HCT116 (cell line): ENCODE data around the gene SAMMSON. TPM values are rescaled to one million over a fixed set of nuclear protein-coding genes. Genes with fewer than 3 reads are reported as not detected.

Experiments
- ATAC-seq: fragments of 200-7000 bp; cut with Tn5 transposase; 2 replicates; pipeline ENCODE4 v1.9.1; 2020; ENCODE audit warnings: mild to moderate bottlenecking, moderate library complexity
- BruUV-seq: library from RNA; stranded (reverse); fragments of 400-500 nt; replicated peaks from 2 replicates; lab custom pipeline; 2021; lab: Mats Ljungman, UMichigan
- CTCF ChIA-PET: fragments of 300-600 bp; sonication (Branson Sonifier 250); formaldehyde crosslinking; loops from one replicate; lab custom pipeline; 2021; ENCODE audit warnings: antibody characterized with exemption; lab: Charles Lee
- POLR2A ChIA-PET: fragments of 300-600, 350-600 bp; sonication (Branson Sonifier 250); formaldehyde crosslinking; loops from one replicate; lab custom pipeline; 2021; ENCODE audit warnings: antibody characterized with exemption; lab: Charles Lee
- RAD21 ChIA-PET, 2 experiments: fragments of 300-600 bp; sonication (Branson Sonifier 250); formaldehyde crosslinking; loops; one replicate each; lab custom pipeline; 2023; ENCODE audit warnings: low total read pairs in 2 of 2; ENCODE audit not compliant: uncharacterized antibody in 2 of 2, unreplicated experiment in 2 of 2, low non-redundant PET in 1 of 2; lab: Charles Lee
- DNase-seq: peaks from one replicate; pipeline ENCODE4 v3.0.0-alpha.2; 2010; ENCODE audit warnings: low read depth, low spot score
- H2AFZ ChIP-seq: fragments of 200-600 bp; shearing (Covaris generic), sonication (generic); 2 replicates; pipeline ENCODE4 v1.6.1; 2017; ENCODE audit warnings: low read depth, mixed run types, mixed read lengths, antibody characterized with exemption, low read length; ENCODE audit not compliant: poor library complexity, severe bottlenecking
- H3K27ac ChIP-seq: 2 replicates; pipeline ENCODE4 v1.5.1; 2012; ENCODE audit warnings: low read depth, low read length
- H3K27me3 ChIP-seq: fragments of 200-600 bp; sonication (generic); 2 replicates; pipeline ENCODE4 v1.6.1; 2016; ENCODE audit warnings: mixed run types, low read length, mixed read lengths; ENCODE audit not compliant: insufficient read depth
- H3K36me3 ChIP-seq, 2 experiments: fragments of 200-500 bp in 1 of 2; fragments of 200-600 bp in 1 of 2; sonication (Bioruptor generic) in 1 of 2; sonication (generic) in 1 of 2; 2 replicates each; pipeline versions ENCODE4 v1.5.1 to v1.6.1; 2014 to 2016; ENCODE audit warnings: low read length in 2 of 2, inconsistent platforms in 1 of 2, mixed read lengths in 1 of 2, mixed run types in 1 of 2; ENCODE audit not compliant: insufficient read depth in 2 of 2, control insufficient read depth in 1 of 2
- H3K4me1 ChIP-seq, 2 experiments: fragments of 200-600 bp in 1 of 2; sonication (generic) in 1 of 2; 2 replicates each; pipeline versions ENCODE4 v1.5.1 to v1.6.1; 2012 to 2017; ENCODE audit warnings: low read length in 2 of 2, inconsistent platforms in 1 of 2, mild to moderate bottlenecking in 1 of 2, mixed read lengths in 1 of 2, mixed run types in 1 of 2, moderate library complexity in 1 of 2; ENCODE audit not compliant: insufficient read depth in 2 of 2, control insufficient read depth in 1 of 2
- H3K4me2 ChIP-seq: fragments of 200-600 bp; sonication (generic); 2 replicates; pipeline ENCODE4 v1.6.1; 2017; ENCODE audit warnings: mixed run types, low read length, mixed read lengths
- H3K4me3 ChIP-seq, 2 experiments: fragments of 200-600 bp in 1 of 2; sonication (generic) in 1 of 2; replicated peaks in 1 of 2; 2 replicates each; pipeline ENCODE4 v1.5.1; 2011 to 2016; ENCODE audit warnings: low read length in 2 of 2, control low read depth in 1 of 2, low read depth in 1 of 2, mild to moderate bottlenecking in 1 of 2, mixed read lengths in 1 of 2, mixed run types in 1 of 2
- H3K79me2 ChIP-seq: fragments of 200-600 bp; sonication (generic); 2 replicates; pipeline ENCODE4 v1.6.1; 2017; ENCODE audit warnings: mild to moderate bottlenecking, mixed run types, low read length, moderate library complexity, mixed read lengths; ENCODE audit not compliant: insufficient read depth
- H3K9ac ChIP-seq: fragments of 200-600 bp; sonication (generic); 2 replicates; pipeline ENCODE4 v1.6.1; 2016; ENCODE audit warnings: low read length, mixed read lengths
- H3K9me2 ChIP-seq: fragments of 200-600 bp; sonication (generic), shearing (Covaris generic); 2 replicates; pipeline ENCODE4 v1.6.1; 2017; ENCODE audit warnings: mixed run types, mild to moderate bottlenecking, moderate library complexity; ENCODE audit not compliant: insufficient read depth
- H3K9me3 ChIP-seq, 2 experiments: fragments of 200-500 bp in 1 of 2; fragments of 200-600 bp in 1 of 2; sonication (Bioruptor generic) in 1 of 2; sonication (generic) in 1 of 2; 2 replicates each; pipeline ENCODE4 v1.6.1; 2014 to 2017; ENCODE audit warnings: low read length in 2 of 2, mixed read lengths in 2 of 2, inconsistent platforms in 1 of 2, low read depth in 1 of 2, mild to moderate bottlenecking in 1 of 2, mixed run types in 1 of 2, moderate library complexity in 1 of 2; ENCODE audit not compliant: control insufficient read depth in 1 of 2, insufficient read depth in 1 of 2
- H4K20me1 ChIP-seq: fragments of 200-600 bp; sonication (generic), shearing (Covaris generic); 2 replicates; pipeline ENCODE4 v1.6.1; 2017; ENCODE audit warnings: mixed run types, mild to moderate bottlenecking, moderate library complexity; ENCODE audit not compliant: insufficient read depth
- JUND ChIP-seq: IDR thresholded peaks from 2 replicates; pipeline ENCODE4 v1.6.1; 2012
- MAX ChIP-seq: IDR thresholded peaks from 2 replicates; pipeline ENCODE4 v1.6.1; 2012
- SIN3A ChIP-seq: IDR thresholded peaks from 2 replicates; pipeline ENCODE4 v1.6.1; 2012; ENCODE audit warnings: low read depth
- SP1 ChIP-seq: IDR thresholded peaks from 2 replicates; pipeline ENCODE4 v1.6.1; 2012; ENCODE audit warnings: low read depth
- intact Hi-C: fragments of 100-400 bp; cut with micrococcal nuclease; formaldehyde crosslinking; loops from 2 replicates; pipeline ENCODE4 v1.10.0; 2022
- total RNA-seq: library from RNA; stranded (reverse); gene quantifications from one replicate; pipeline ENCODE4 v1.2.1, GENCODE V29; 2021; ENCODE audit not compliant: unreplicated experiment

The SAMMSON gene
- total RNA-seq, 1 experiment from 2014 or later, result not detected

DNA sequence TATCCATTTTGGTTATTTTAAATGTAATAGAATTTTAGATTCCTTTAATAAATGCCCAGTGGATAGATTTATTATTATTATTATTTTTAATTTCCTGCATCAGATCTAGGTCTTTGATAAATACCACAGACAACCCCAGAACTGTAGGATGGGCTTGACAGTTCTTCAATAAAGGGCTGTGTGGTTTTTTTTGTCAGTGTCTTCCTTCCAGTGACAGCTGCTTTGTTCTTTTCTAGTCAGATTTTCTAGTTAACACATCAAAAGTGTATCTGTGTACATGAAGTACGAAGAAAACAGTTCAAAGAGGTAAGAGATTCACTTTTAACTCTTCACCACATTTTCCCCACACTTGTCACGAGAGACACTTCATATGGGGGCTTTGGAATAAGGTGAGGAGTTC, 120.3 kb downstream of the SAMMSON start:
- ChIA-PET CTCF (interaction anchor here (1.1 to 1.6 kb wide), 2 partner anchors 8 to 13 kb away, joined by 4 to 6 read pairs; no protein-coding TSS in a partner anchor), RAD21 (no interaction called here)
- Histone ChIP-seq H3K27me3 (no peaks in the 10 kb centered on the region), H2AFZ (no peak overlapping the region), H4K20me1 (no peaks in the 10 kb centered on the region), H3K9me3 (peaks cover 0 to 4% of the 10 kb centered on the region in 2 experiments; a peak in 1 of 4 replicates)
- no TSS peak for BruUV-seq
- TF ChIP-seq SIN3A (no peak), MAX (no peak), SP1 (no peak), JUND (no peak)
- TF ChIP-seq, all 23 proteins: peak for 0
- Histone ChIP-seq H3K4me2 (no peak overlapping the region), H3K9me2 (no peaks in the 10 kb centered on the region), H3K4me3 (no peak overlapping the region), H3K9ac (no peak overlapping the region), H3K27ac (no peak overlapping the region), H3K4me1 (no peaks in the 10 kb centered on the region), H3K36me3 (no peaks in the 10 kb centered on the region), H3K79me2 (no peaks in the 10 kb centered on the region)
- intact Hi-C loops, result no loop called here
- DNase-seq (no peak), ATAC-seq (no peak)
- POLR2A ChIA-PET, result no interaction called here
